Endothelial cell of umbilical vein (primary cell): Measurements from ENCODE around the gene CNOT9.

ENCODE experiments used
- CTCF ChIP-seq, 2 donors: IDR thresholded peaks; 1 replicate in 1 of 2; 2 replicates in 1 of 2; pipeline ENCODE4 v1.5.1; 2011; ENCODE audit warnings: low read length in 2 of 2, mild to moderate bottlenecking in 2 of 2, moderate library complexity in 2 of 2, control low read depth in 1 of 2, inconsistent platforms in 1 of 2, low read depth in 1 of 2; ENCODE audit not compliant: insufficient read depth in 1 of 2; ENCODE audit errors: extremely low read depth in 1 of 2
- EZH2 ChIP-seq: IDR thresholded peaks from 2 replicates; pipeline ENCODE4 v1.6.1; 2012; ENCODE audit warnings: borderline replicate concordance, low read depth, mild to moderate bottlenecking, moderate library complexity, low read length, inconsistent platforms; ENCODE audit not compliant: severe bottlenecking
- GATA2 ChIP-seq: IDR thresholded peaks from 2 replicates; pipeline ENCODE4 v1.7.0; 2011; ENCODE audit warnings: low read depth, mild to moderate bottlenecking, moderate library complexity, mixed read lengths, low read length; ENCODE audit not compliant: insufficient read length, insufficient read depth
- JUN ChIP-seq: IDR thresholded peaks from 2 replicates; pipeline ENCODE4 v1.6.1; 2011; ENCODE audit warnings: borderline replicate concordance, low read depth; ENCODE audit not compliant: insufficient read length, insufficient read depth
- MYC ChIP-seq: IDR thresholded peaks from one replicate; pipeline ENCODE4 v1.6.1; 2011; ENCODE audit warnings: mild to moderate bottlenecking, low read depth, low read length
- POLR2A ChIP-seq: IDR thresholded peaks from 2 replicates; pipeline ENCODE4 v1.6.1; 2012; ENCODE audit warnings: low read depth, mild to moderate bottlenecking, control low read depth, low read length
- POLR2AphosphoS5 ChIP-seq: IDR thresholded peaks from 2 replicates; pipeline ENCODE4 v1.6.1; 2012; ENCODE audit warnings: low read depth, mild to moderate bottlenecking, control low read depth, low read length, moderate library complexity; ENCODE audit not compliant: insufficient read depth
- TF ChIP-seq, protein P1 (sequence below): IDR thresholded peaks from 2 replicates; pipeline ENCODE4 v1.6.1; 2011; ENCODE audit not compliant: insufficient read depth, insufficient read length

GRCh38 chr2:218557941-218558340 lies 10.7 kb upstream of the CNOT9 start:
- TF ChIP-seq CTCF (IDR thresholded peaks at IDR 0.05; ENCODE audit: extremely low read depth in 1 of 2, insufficient read depth in 1 of 2, low read depth in 1 of 2, low read length in 2 of 2) (no peak), MYC (no peak), POLR2A (no peak), EZH2 (no peak), POLR2AphosphoS5 (no peak), JUN (no peak), GATA2 (no peak)
- TF ChIP-seq, protein P1, sequence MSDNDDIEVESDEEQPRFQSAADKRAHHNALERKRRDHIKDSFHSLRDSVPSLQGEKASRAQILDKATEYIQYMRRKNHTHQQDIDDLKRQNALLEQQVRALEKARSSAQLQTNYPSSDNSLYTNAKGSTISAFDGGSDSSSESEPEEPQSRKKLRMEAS = no peak
